Chondrocyte (in vitro differentiated cells): Measurements from ENCODE around the gene SLC7A9. TPM values are rescaled to one million over a fixed set of nuclear protein-coding genes. Genes with fewer than 3 reads are reported as not detected.

Experiments
- DNase-seq: peaks from one replicate; pipeline ENCODE4 v3.0.0; 2021; ENCODE audit warnings: mixed read lengths, low spot score
- H3K27ac Mint-ChIP-seq: one replicate; pipeline ENCODE4 v1.8.0; 2021; ENCODE audit warnings: mild to moderate bottlenecking, moderate library complexity, mixed read lengths; ENCODE audit not compliant: unreplicated experiment
- H3K27me3 Mint-ChIP-seq: 2 replicates; pipeline ENCODE4 v1.8.0; 2021; ENCODE audit warnings: low read depth, mixed read lengths
- H3K36me3 Mint-ChIP-seq: 2 replicates; pipeline ENCODE4 v1.8.0; 2021; ENCODE audit warnings: low read depth, mixed read lengths
- H3K4me1 Mint-ChIP-seq: 2 replicates; pipeline ENCODE4 v1.8.0; 2021; ENCODE audit warnings: low read depth, mild to moderate bottlenecking, mixed read lengths
- H3K4me3 Mint-ChIP-seq: one replicate; pipeline ENCODE4 v1.8.0; 2021; ENCODE audit warnings: mild to moderate bottlenecking, moderate library complexity, mixed read lengths; ENCODE audit not compliant: unreplicated experiment
- H3K9me3 Mint-ChIP-seq: 2 replicates; pipeline ENCODE4 v1.8.0; 2021; ENCODE audit warnings: low read depth, mixed read lengths
- total RNA-seq: library from RNA; stranded (reverse); gene quantifications from 3 replicates; pipeline ENCODE4 v1.2.1, GENCODE V29; 2021
- TF ChIP-seq, protein P1 (sequence below): fragments of 200-600 bp; sonication (generic); IDR thresholded peaks from 2 replicates; pipeline ENCODE4 v1.5.0; 2021; ENCODE audit warnings: antibody characterized with exemption, mild to moderate bottlenecking, moderate library complexity

SLC7A9 gene
- total RNA-seq, 1 donor from 2014 or later: 0.35 TPM

DNA sequence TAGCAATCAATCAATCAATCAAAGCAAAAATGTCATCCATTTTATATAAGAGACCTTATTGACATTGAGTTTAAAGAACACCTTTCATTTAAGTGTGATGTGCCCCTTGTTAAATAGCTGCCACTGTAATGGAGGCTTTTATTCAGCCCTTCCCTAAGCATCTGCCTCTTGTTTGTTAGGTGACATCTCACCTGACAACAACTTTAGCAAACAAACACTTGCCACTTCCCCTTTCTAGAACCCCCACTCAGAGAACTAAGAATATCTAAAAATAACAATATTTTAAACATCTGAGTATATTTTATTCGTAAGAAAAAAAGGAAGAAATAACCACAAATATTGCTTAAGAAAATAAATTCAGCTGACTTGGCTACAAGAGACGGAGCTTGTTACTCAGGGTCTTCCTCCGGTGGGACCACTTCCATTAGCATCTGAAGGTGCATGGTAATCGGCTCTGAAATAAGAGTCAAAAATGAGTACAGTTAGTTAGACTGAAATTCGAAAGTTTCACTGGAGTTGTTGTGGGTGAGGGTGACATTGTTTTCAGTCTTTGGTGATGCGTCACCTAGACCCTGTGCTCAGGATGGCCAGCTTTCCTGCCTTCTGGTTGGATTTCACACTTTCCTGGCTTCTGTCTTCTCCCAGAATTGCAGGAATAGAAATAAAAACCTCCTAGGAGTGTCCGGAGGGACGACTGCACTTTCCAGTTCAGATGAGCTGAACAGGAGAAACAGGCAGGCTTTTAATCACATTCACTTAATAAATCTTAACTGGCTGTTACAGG, 39.1 kb downstream of the SLC7A9 start:
- Mint-ChIP-seq H3K4me1 (no peaks in the 10 kb centered on the region), H3K9me3 (no peaks in the 10 kb centered on the region), H3K27ac (peak overlapping the region; percentile 80), H3K4me3 (no peak overlapping the region), H3K36me3 (peaks cover 6% of the 10 kb centered on the region), H3K27me3 (no peaks in the 10 kb centered on the region)
- DNase-seq: no peak
- TF ChIP-seq, protein P1, sequence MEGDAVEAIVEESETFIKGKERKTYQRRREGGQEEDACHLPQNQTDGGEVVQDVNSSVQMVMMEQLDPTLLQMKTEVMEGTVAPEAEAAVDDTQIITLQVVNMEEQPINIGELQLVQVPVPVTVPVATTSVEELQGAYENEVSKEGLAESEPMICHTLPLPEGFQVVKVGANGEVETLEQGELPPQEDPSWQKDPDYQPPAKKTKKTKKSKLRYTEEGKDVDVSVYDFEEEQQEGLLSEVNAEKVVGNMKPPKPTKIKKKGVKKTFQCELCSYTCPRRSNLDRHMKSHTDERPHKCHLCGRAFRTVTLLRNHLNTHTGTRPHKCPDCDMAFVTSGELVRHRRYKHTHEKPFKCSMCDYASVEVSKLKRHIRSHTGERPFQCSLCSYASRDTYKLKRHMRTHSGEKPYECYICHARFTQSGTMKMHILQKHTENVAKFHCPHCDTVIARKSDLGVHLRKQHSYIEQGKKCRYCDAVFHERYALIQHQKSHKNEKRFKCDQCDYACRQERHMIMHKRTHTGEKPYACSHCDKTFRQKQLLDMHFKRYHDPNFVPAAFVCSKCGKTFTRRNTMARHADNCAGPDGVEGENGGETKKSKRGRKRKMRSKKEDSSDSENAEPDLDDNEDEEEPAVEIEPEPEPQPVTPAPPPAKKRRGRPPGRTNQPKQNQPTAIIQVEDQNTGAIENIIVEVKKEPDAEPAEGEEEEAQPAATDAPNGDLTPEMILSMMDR: no peak

DNA sequence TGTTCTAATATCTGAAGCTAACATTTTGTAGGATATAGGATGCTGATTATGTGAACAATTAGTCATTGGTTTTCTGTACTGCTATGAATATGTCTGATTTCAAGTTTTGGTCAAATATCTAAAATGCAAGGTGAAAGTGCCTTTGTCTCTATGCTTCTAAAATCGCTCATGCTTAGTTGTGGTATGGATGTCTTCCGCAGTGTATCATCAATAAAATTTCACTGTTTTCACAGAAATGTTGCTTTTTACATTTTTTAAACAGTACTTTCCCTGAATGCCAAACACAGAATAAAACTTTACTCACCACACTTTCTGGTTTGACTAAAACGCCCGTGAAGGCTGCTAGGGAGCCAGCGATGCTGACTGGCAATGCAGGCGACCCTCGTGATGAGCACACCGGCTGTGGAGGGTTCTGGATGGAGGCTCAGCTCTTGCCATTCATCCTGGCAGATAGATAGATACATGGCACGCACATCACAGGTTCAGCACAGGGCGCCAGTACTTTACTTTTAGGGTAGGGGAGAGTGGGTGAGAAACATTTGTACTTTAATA, 40.1 kb downstream of the SLC7A9 start:
- TF ChIP-seq, protein P1: no peak
- no peak overlapping the region for H3K4me3 Mint-ChIP-seq
- peaks cover 6% of the 10 kb centered on the region for H3K36me3 Mint-ChIP-seq
- no peak for DNase-seq
- H3K27ac Mint-ChIP-seq: no peak overlapping the region
- H3K9me3 Mint-ChIP-seq: no peaks in the 10 kb centered on the region
- peaks cover 8% of the 10 kb centered on the region for H3K27me3 Mint-ChIP-seq
- H3K4me1 Mint-ChIP-seq: no peaks in the 10 kb centered on the region

DNA sequence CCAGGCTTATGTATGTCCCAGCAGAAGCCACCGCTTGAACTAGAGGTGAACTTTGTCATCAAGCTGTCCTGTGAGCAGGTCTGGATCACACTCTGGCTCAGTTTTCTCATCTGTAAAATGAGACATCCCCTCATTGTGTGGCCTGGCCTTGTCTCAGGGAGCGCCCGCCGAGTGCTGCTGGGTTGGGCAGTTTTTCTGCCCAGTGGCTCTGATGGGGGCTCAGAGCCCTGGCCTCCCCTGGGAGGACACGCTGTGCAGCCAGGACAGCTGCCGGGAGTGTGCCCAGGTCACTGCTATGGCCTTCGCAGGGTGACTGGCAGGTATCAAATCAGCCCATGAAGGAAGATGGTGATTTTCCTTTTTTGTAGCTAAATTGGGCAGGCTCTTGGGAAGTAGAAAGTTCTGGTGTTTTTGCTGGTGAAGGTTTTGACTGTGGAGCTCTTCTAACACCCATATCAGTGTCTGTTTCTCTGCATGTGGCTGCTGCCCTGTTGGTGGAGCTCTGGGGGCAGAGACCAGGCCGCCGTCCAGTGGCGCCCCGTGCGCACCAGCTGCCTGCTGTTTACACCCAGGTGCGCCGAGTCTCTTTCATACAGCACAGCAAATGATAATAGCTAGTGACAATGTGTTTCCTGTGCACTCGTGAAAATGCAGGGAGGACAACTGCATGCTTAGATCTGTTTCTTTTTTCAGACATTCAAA, 40.8 kb downstream of the SLC7A9 start:
- no peak overlapping the region for H3K27ac Mint-ChIP-seq
- no peaks in the 10 kb centered on the region for H3K9me3 Mint-ChIP-seq
- H3K36me3 Mint-ChIP-seq: peaks cover 6% of the 10 kb centered on the region
- DNase-seq: peak; percentile 62
- H3K4me1 Mint-ChIP-seq: no peaks in the 10 kb centered on the region
- H3K27me3 Mint-ChIP-seq: peaks cover 13% of the 10 kb centered on the region
- H3K4me3 Mint-ChIP-seq: no peak overlapping the region
- TF ChIP-seq, protein P1: no peak

DNA sequence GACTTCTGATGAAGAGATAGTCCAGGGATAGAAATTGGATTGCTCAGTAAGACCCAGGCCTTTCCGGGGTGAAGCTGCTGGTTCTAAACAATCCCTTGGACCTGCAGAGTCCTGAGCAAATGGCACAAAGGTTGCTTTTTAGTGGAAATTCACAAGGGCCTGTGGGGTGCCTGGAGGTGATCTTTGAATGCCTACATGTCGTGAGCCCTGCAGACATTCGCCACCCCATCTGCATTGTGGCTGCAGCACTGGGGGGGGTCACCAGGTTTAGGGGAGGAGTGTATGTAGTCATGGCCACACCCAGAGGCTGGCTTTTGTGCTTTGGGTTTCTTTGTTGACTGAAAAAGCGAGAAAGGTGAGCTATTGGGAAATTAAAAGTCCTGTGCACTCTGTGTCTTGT, 41.4 kb downstream of the SLC7A9 start:
- Mint-ChIP-seq H3K36me3 (peaks cover 6% of the 10 kb centered on the region), H3K4me1 (no peaks in the 10 kb centered on the region), H3K27ac (no peak overlapping the region), H3K4me3 (no peak overlapping the region), H3K27me3 (peaks cover 13% of the 10 kb centered on the region), H3K9me3 (no peaks in the 10 kb centered on the region)
- no peak for DNase-seq
- TF ChIP-seq, protein P1: no peak

DNA sequence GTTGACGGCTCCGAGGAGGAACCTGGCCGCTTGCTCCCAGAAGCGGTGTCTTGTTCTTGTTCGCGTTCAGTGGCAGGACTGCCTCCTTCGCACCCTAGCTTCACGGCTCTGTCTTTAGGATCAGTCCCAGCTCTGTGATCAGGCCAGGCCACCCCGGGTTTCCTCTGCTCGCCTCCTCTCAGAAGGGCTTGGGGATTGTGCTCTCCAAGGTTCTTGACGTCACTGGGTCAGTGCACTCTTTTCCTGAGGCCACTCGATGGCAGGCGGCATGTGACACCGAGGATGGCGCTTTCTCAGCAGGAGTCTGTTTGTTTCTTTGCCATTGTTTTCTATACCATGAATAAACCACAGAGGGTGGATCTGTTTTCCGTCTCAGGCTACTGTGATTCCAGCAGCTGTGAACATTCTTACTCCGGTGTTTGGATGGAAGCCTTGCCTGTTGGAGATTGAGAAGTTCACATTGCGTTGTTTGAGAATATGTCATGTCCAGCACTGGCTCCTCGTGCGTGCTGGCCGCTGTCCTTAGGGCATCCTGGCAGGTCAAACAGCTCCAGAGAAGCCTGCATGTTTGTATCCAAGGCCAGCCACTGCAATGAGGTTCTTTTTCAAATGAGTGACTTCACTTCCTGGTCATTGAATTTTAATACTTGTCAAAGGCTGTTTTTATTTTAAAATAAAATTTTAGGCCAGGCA, 44.5 kb downstream of the SLC7A9 start:
- H3K4me3 Mint-ChIP-seq: no peak overlapping the region
- peak; percentile 46 for DNase-seq
- H3K9me3 Mint-ChIP-seq: no peaks in the 10 kb centered on the region
- H3K27me3 Mint-ChIP-seq: peaks cover 21% of the 10 kb centered on the region
- H3K27ac Mint-ChIP-seq: no peak overlapping the region
- H3K4me1 Mint-ChIP-seq: no peaks in the 10 kb centered on the region
- TF ChIP-seq, protein P1: no peak
- H3K36me3 Mint-ChIP-seq: peaks cover 2% of the 10 kb centered on the region
